Vagina (tissue), 2 donors: ENCODE measurements around the gene MRC2. TPM values are rescaled to one million over a fixed set of nuclear protein-coding genes. Genes with fewer than 3 reads are reported as not detected.
"Not testable (repeated sequence)": the region's sequence is repeated elsewhere in the genome, so short reads cannot be mapped to it uniquely, and the experiment has no call there.

ENCODE experiments used
- DNase-seq, 2 donors: peaks; one replicate each; pipeline ENCODE4 v3.0.0-alpha.2; 2017; ENCODE audit errors: extremely low spot score in 2 of 2
- H3K27ac ChIP-seq: fragments of 200-600 bp; sonication (generic); one replicate; pipeline ENCODE4 v1.5.1; 2019
- H3K27me3 ChIP-seq: fragments of 200-600 bp; sonication (generic); one replicate; pipeline ENCODE4 v1.5.1; 2019
- H3K36me3 ChIP-seq, 2 donors: fragments of 200-600 bp; sonication (generic); one replicate each; pipeline ENCODE4 v1.5.1; 2017 to 2019
- H3K4me1 ChIP-seq: fragments of 200-600 bp; sonication (generic); one replicate; pipeline ENCODE4 v1.5.1; 2019
- H3K4me3 ChIP-seq, 2 donors: fragments of 200-600 bp; sonication (generic); 1 replicate in 1 of 2; 2 replicates in 1 of 2; pipeline ENCODE4 v1.5.1; 2016 to 2019
- H3K9me3 ChIP-seq: fragments of 200-600 bp; sonication (generic); one replicate; pipeline ENCODE4 v1.5.1; 2019
- POLR2A ChIP-seq, 2 donors: fragments of 450-650 bp; IDR thresholded peaks; one replicate each; pipeline ENCODE4 v1.6.1; 2017; ENCODE audit warnings: antibody characterized with exemption in 2 of 2, mild to moderate bottlenecking in 2 of 2, moderate library complexity in 2 of 2
- POLR2AphosphoS5 ChIP-seq, 2 donors: sonication (generic); formaldehyde crosslinking; IDR thresholded peaks; one replicate each; pipeline ENCODE4 v1.9.0; 2017; ENCODE audit warnings: antibody characterized with exemption in 2 of 2, mild to moderate bottlenecking in 2 of 2, low read depth in 1 of 2; ENCODE audit not compliant: insufficient read depth in 1 of 2
- intact Hi-C: fragments of 100-400 bp; cut with DNase I; formaldehyde crosslinking; loops from one replicate; pipeline ENCODE4 v1.15.1; 2023
- total RNA-seq: library from RNA; depleted of rRNA; stranded (reverse); fragments of >200 nt; gene quantifications from one replicate; pipeline ENCODE4 v1.2.3, GENCODE V29; 2016
- TF ChIP-seq, protein P1 (sequence below), 3 experiments: fragments of 450-650 bp in 2 of 3; fragments of 200-600 bp in 1 of 3; sonication (generic) in 1 of 3; IDR thresholded peaks; one replicate each; pipeline ENCODE4 v1.5.1; 2017 to 2019; ENCODE audit warnings: antibody characterized with exemption in 3 of 3, mild to moderate bottlenecking in 2 of 3, moderate library complexity in 2 of 3

Gene MRC2
- total RNA-seq, 1 donor from 2014 or later: 89.4 TPM

DNA sequence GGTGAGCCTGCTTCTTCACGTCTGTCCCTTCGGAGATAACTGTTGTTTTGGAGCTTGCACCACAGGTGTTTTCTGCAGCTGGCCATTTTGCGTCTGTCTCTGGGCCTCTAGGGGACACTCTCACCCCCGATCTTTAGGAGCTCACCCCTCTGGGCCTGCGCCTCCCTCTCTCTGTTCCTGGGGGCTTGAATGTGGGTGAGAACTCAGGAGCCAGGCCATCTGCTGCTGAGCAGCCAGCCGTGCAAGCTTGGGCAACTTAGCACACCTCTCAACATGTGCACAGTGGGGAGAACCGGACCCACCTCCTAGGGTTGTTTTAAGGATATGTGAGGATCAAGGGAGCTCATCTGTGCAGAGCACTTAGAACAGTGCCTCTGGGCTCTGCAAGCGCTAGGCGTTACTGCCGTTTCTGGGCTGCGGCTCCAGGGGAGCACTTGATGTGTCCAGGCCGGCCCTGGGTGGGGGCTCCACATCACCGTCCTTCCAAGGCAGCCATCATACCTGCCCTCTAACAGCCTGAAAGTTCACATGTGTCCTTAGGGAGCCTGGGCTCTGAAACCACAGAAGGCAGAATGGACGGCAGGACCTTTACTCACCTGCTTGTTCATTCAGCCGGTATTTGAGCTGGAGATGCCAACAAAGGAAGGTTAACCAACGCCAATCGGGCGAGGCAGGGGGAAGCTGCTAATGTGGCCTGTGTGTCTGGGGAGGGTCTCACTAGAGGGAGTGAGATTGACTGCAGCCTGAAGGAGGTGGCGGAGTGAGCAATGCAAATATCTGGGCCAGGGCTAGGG is 66.3 kb downstream of the MRC2 start:
- no peak for DNase-seq
- H3K9me3 ChIP-seq: no peaks in the 10 kb centered on the region
- intact Hi-C loops: no loop called here
- H3K27me3 ChIP-seq: no peaks in the 10 kb centered on the region
- no peak overlapping the region for H3K27ac ChIP-seq
- TF ChIP-seq POLR2AphosphoS5 (IDR thresholded peaks at IDR 0.05; ENCODE audit: insufficient read depth in 1 of 2, low read depth in 1 of 2): no peak
- no peak for TF ChIP-seq POLR2A (IDR thresholded peaks at IDR 0.05)
- TF ChIP-seq, protein P1, sequence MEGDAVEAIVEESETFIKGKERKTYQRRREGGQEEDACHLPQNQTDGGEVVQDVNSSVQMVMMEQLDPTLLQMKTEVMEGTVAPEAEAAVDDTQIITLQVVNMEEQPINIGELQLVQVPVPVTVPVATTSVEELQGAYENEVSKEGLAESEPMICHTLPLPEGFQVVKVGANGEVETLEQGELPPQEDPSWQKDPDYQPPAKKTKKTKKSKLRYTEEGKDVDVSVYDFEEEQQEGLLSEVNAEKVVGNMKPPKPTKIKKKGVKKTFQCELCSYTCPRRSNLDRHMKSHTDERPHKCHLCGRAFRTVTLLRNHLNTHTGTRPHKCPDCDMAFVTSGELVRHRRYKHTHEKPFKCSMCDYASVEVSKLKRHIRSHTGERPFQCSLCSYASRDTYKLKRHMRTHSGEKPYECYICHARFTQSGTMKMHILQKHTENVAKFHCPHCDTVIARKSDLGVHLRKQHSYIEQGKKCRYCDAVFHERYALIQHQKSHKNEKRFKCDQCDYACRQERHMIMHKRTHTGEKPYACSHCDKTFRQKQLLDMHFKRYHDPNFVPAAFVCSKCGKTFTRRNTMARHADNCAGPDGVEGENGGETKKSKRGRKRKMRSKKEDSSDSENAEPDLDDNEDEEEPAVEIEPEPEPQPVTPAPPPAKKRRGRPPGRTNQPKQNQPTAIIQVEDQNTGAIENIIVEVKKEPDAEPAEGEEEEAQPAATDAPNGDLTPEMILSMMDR (IDR thresholded peaks at IDR 0.05): no peak
- peaks cover 35% of the 10 kb centered on the region for H3K4me1 ChIP-seq
- no peak overlapping the region for H3K4me3 ChIP-seq
- H3K36me3 ChIP-seq: peaks cover 0 to 8% of the 10 kb centered on the region in 2 donors

DNA sequence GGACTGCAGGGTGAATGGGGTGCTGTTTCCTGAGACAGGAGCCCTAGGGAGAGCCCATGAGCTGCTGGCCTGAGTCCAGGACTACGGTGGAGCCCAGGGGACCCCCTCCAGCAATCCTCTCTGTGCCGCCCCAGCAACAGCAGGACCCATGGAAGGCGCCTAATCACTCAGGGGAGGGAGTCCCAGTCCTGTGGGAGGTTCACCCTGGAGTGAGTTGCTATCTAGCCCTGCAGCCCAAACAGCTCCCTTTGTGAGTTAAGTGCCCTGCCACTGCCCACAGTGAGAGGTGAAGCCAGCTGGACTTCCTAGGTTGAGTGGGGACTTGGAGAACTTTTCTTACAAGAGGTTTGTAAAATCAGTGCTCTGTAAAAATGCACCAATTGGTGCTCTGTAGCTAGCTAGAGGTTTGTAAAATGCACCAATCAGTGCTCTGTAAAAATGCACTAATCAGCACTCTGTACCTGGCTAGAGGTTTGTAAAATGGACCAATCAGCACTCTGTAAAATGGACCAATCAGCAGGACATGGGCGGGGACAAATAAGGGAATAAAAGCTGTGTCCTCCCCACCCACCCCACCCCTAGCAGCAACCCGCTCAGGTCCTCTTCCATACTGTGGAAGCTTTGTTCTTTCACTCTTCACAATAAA is 67.7 kb downstream of the MRC2 start:
- intact Hi-C loops, H3K36me3 ChIP-seq, H3K27me3 ChIP-seq, DNase-seq, H3K27ac ChIP-seq, H3K4me3 ChIP-seq, H3K9me3 ChIP-seq: not testable (repeated sequence)
- peaks cover 35% of the 10 kb centered on the region for H3K4me1 ChIP-seq

GRCh38 chr17:62696256-62696655 is 68.8 kb downstream of the MRC2 start:
- TF ChIP-seq POLR2AphosphoS5 (IDR thresholded peaks at IDR 0.05; ENCODE audit: insufficient read depth in 1 of 2, low read depth in 1 of 2): no peak
- intact Hi-C loops: no loop called here
- no peak for DNase-seq
- Histone ChIP-seq H3K9me3 (no peaks in the 10 kb centered on the region), H3K4me1 (peaks cover 35% of the 10 kb centered on the region), H3K27me3 (no peaks in the 10 kb centered on the region), H3K36me3 (no peaks in the 10 kb centered on the region), H3K27ac (no peak overlapping the region), H3K4me3 (no peak overlapping the region)

GRCh38 chr17:62696726-62697490 is 69.4 kb downstream of the MRC2 start:
- Histone ChIP-seq H3K4me1 (peaks cover 35% of the 10 kb centered on the region), H3K27me3 (no peaks in the 10 kb centered on the region), H3K36me3 (no peaks in the 10 kb centered on the region), H3K27ac (no peak overlapping the region), H3K4me3 (no peak overlapping the region), H3K9me3 (no peaks in the 10 kb centered on the region)
- DNase-seq: no peak
- TF ChIP-seq, protein P1 (IDR thresholded peaks at IDR 0.05): no peak
- TF ChIP-seq POLR2AphosphoS5 (IDR thresholded peaks at IDR 0.05; ENCODE audit: insufficient read depth in 1 of 2, low read depth in 1 of 2) (no peak), POLR2A (IDR thresholded peaks at IDR 0.05) (no peak)
- intact Hi-C loops: no loop called here

DNA sequence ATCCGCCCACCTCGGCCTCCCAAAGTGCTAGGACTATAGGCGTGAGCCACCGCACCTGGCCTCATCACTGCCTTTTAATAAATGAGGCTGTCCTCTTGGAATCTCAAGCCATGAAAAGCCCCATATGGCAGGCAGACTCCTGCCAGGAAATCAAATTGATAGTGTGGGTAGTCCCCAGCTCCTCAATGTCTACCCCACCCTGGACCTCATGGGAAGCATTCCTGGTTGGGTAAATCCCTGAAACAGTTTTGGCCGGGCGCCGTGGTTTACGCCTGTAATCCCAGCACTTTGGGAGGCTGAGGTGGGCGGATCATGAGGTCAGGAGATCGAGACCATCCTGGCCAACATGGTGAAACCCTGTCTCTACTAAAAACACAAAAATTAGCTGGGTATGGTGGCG is 71.0 kb downstream of the MRC2 start:
- H3K4me3 ChIP-seq, DNase-seq, H3K36me3 ChIP-seq, H3K9me3 ChIP-seq, H3K27ac ChIP-seq, H3K27me3 ChIP-seq, intact Hi-C loops: not testable (repeated sequence)
- H3K4me1 ChIP-seq: peaks cover 37% of the 10 kb centered on the region

- DNase-seq: no peak
- Histone ChIP-seq H3K27ac (no peak overlapping the region), H3K9me3 (no peaks in the 10 kb centered on the region), H3K4me3 (no peak overlapping the region), H3K27me3 (no peaks in the 10 kb centered on the region), H3K36me3 (no peaks in the 10 kb centered on the region), H3K4me1 (peaks cover 36% of the 10 kb centered on the region)
- intact Hi-C loops: loop anchor here (5.0 kb wide), 2 partner anchors 266 to 706 kb away; partner anchors contain the start of gene TANC2
- TF ChIP-seq POLR2AphosphoS5 (IDR thresholded peaks at IDR 0.05; ENCODE audit: insufficient read depth in 1 of 2, low read depth in 1 of 2): no peak
- no peak for TF ChIP-seq POLR2A (IDR thresholded peaks at IDR 0.05)
- TF ChIP-seq, protein P1 (IDR thresholded peaks at IDR 0.05): no peak
Observed at GRCh38 chr17:62700964-62701705, 73.7 kb downstream of the MRC2 start.
